ENCODE results near the gene MACC1. TPM values are rescaled to one million over a fixed set of nuclear protein-coding genes. Genes with fewer than 3 reads are reported as not detected.
"Not testable (repeated sequence)": the region's sequence is repeated elsewhere in the genome, so short reads cannot be mapped to it uniquely, and the experiment has no call there.

MACC1 gene
- total RNA-seq, 1 donor from 2014 or later, result 0.17 TPM

- DNase-seq, result no peak
These were observed 52.1 kb downstream of the MACC1 start for GRCh38 chr7:20165146-20165510.

DNA sequence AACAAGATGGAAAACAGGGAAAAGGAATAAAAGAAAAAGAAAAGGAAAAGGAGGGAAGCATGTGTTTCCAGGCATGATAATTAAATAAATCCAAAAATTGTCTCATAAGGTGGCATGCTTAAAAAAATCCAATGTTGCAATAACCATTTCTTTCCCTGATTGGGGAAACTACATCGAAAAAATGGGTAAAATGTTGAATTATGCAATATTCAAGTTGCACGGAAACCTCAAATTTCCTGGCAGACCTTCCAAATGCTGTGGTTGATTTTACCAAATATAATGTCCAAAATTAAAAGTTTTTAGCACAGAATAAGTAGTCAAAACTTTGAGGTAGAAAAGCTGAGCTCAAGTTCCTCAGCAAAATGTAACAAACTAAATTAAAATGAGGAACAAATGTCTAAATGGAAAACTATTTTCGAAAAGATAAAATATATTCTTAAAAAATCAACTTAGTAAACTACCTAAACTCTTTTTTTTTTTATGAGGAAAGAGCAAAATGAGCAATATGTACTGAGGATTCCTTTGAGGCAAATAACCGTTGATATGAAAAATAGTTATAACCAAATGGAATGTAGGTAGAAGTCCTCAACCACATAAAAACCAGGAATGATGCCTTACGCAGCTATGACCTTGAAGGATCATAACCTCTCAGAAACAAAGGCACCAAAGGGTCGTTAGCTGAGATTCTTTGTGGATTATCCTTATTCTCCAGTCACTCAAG, 52.6 kb downstream of the MACC1 start:
- DNase-seq, result no peak

- DNase-seq, result no peak
These were observed 54.5 kb downstream of the MACC1 start for GRCh38 chr7:20162665-20163064.

GRCh38 chr7:20159226-20159747, 57.9 kb downstream of the MACC1 start:
- DNase-seq, result no peak

DNA sequence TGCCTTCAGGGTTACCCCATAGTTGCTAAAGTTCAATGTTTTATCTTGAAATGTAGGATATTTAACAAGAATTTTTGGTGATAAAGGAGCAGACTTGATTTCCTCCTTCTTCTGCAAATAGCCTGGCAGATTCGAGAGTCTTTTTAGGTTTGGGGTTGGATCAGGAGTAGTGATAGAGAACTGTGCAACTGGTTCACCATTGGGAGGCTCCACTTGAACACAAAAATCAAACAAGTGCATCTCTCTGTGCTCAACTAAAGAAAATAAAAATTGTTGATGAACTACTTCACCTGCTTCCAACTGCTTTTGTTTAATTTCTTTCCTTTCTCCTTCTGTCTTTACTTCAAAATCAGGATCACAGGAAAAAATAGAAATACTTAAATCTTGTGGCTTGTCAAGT, 58.5 kb downstream of the MACC1 start:
- peak; percentile 33 for DNase-seq

DNA sequence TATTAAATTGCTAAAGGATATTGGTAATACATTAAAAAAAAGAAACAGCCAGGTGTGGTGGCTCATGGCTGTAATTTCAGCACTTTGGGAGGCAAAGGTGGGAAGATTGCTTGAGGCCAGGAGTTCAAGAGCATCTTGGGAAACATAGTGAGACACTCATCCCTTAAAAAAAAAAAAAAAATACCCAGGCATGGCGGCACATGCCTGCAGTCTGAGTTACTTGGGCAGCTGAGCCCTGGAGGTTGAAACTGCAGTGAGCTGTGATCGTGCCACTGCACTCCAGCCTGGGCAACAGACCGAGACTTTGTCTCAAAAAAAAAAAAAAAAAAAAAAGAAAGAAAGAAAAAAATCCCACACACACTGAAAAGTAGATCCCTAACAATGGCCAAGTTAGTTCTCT, 59.7 kb downstream of the MACC1 start:
- no peak for DNase-seq

- DNase-seq, result no peak
These were observed 63.2 kb downstream of the MACC1 start for GRCh38 chr7:20153999-20154398.

DNA sequence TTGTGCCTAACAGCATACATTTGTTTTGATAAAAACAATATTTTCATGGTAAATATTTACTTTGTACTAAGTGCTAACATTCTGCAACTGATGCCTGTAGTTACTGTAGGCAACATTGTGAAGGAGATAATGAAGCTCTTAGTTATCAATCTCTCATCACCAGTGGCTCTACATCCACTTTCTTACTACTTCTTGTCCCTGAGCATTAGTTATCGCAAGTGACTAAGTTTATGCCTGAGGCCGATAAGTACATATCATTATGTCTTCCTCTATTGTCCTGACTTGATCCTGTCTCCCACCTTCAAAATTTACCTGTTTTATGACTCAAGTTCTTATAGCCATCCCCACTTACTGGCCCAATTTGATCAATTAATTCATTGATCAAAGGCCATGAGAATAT, 63.6 kb downstream of the MACC1 start:
- DNase-seq, result no peak

DNA sequence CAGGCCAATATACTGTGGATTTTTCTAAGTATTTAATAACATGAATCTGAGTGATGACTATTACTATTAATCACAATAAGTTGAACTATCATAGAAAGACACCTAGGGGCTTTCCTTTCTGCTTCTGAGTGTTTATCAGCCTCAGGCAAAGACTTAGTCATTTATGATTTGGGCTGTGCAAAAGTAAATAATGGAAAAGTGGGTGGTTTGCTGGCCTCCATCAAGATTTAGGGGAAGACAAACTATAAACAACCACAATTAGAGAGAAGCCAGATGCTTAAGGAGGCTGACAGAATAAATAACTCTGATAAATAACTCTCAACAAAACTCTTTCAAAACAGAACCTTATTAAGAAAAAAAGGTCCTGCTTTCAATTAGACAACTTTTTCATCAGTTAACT, 64.7 kb downstream of the MACC1 start:
- no peak for DNase-seq

GRCh38 chr7:20151708-20152456, 65.3 kb downstream of the MACC1 start:
- no peak for DNase-seq

- no peak for DNase-seq
These were observed 70.7 kb downstream of the MACC1 start for GRCh38 chr7:20146451-20146850.

GRCh38 chr7:20144801-20145200, 72.4 kb downstream of the MACC1 start:
- no peak for DNase-seq

DNA sequence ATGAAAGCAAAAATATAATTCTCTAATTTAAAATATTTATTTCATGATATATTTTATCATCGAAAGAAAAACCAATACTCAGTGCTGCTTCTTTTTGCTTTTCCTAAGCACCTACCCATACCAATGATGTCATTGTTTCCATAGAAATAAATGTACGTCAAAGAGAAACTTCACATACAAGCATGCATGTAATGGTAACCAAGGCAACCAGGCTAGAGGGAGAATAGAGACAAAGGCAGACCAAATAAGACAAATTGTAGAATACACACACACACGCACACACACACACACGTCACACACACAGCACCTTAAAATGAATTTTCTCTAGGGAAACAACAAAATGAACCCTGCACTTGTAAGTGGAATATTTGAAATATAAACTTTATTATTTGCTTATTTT, 75.5 kb downstream of the MACC1 start:
- DNase-seq, result no peak

GRCh38 chr7:20141002-20141345, 76.2 kb downstream of the MACC1 start:
- DNase-seq, result no peak

- DNase-seq, result no peak
These were observed 76.7 kb downstream of the MACC1 start for GRCh38 chr7:20140291-20141001.

DNA sequence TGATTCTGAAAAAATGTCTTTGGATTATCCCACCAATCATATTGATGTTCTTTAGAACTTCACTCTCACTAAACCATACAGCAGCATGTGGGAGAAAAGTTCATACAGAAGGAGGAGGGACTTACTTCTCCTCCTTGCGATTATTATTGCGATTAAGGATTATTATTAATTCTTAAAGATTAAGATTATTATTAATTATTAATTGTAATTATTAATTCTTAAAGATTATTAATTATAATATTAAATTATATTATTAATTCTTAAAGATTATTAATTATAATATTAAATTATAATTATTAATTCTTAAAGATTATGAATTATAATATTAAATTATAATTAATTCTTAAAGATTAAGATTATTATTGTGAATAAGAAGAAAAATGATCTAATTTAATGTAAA, 80.5 kb downstream of the MACC1 start:
- no peak for DNase-seq

- no peak for DNase-seq
These were observed 83.4 kb downstream of the MACC1 start for GRCh38 chr7:20133803-20134202.

DNA sequence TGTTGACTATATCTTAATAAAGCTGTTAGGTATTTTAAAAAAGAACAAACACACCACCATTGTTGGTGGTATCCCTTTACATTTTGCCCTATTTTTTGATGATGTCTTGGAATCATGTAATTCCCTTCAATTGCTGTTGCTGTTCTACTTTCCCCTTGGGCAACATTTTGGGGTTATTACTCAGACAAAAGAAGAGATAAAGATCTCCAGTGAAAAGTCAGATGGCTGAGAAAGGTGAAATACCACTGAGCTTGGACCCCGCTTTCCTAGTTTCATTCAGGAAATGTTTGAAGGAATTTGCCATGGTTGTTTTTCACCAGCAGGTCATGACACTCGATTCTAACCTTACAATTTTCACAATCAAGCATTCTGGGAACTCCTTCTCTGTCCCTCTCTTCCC, 84.6 kb downstream of the MACC1 start:
- DNase-seq, result no peak

- no peak for DNase-seq
These were observed 85.4 kb downstream of the MACC1 start for GRCh38 chr7:20131776-20132175.

GRCh38 chr7:20129920-20130319, 87.3 kb downstream of the MACC1 start:
- DNase-seq, result no peak

GRCh38 chr7:20128001-20128400, 89.2 kb downstream of the MACC1 start:
- no peak for DNase-seq

DNA sequence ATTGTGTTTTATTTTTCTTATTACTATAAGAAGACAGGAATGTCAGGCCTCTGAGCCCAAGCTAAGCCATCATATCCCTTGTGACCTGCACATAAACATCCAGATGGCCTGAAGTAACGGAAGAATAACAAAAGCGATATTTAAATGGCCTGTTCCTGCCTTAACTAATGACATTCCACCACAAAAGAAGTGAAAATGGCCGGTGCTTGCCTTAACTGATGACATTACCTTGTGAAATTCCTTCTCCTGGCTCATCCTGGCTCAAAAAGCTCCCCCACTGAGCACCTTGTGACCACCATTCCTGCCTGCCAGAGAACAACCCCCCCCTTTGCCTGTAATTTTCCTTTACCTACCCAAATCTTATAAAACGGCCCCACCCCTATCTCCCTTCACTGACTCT, 91.1 kb downstream of the MACC1 start:
- not testable (repeated sequence) for DNase-seq

- DNase-seq, result not testable (repeated sequence)
These were observed 93.1 kb downstream of the MACC1 start for GRCh38 chr7:20124087-20124486.
